ENCODE results near the gene MYOT.

DNA sequence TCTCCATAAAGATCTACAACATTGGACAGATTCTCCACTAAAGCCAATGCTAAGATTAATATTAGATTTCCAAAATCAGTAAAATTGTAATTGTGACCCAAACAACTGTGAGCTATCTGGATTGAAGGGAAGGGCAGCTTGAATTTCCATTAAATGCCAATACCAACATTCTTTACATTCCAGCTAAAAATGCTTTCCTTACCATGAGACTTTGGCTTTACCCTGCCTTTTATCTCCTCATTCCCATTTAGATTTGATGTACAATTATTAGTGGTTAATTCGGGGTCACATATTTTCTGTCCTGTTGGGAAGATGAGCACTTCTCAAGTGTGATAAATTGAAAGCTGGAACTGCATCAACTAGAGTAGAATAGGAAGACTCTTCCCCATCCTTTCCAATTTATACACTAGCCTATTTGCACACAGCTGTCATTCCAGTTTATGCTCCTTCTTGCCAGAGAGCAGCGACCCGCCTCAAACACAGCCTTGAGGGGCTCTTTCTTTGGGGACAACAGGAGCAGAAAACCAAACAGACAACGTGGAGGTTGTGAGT lies 33.1 kb upstream of the MYOT start:
- TF ChIP-seq, protein P1, sequence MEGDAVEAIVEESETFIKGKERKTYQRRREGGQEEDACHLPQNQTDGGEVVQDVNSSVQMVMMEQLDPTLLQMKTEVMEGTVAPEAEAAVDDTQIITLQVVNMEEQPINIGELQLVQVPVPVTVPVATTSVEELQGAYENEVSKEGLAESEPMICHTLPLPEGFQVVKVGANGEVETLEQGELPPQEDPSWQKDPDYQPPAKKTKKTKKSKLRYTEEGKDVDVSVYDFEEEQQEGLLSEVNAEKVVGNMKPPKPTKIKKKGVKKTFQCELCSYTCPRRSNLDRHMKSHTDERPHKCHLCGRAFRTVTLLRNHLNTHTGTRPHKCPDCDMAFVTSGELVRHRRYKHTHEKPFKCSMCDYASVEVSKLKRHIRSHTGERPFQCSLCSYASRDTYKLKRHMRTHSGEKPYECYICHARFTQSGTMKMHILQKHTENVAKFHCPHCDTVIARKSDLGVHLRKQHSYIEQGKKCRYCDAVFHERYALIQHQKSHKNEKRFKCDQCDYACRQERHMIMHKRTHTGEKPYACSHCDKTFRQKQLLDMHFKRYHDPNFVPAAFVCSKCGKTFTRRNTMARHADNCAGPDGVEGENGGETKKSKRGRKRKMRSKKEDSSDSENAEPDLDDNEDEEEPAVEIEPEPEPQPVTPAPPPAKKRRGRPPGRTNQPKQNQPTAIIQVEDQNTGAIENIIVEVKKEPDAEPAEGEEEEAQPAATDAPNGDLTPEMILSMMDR (IDR thresholded peaks at IDR 0.05) = no peak
- no peak for TF ChIP-seq EZH2 (IDR thresholded peaks at IDR 0.05; ENCODE audit: borderline replicate concordance, insufficient read depth, low read depth, low read length, poor library complexity, severe bottlenecking)

Measured in B cell (primary cell).